Measurements from ENCODE around the gene NHEJ1. TPM values are rescaled to one million over a fixed set of nuclear protein-coding genes. Genes with fewer than 3 reads are reported as not detected.

The NHEJ1 gene
- total RNA-seq, 1 experiment from 2014 or later, result 20.8 TPM

- no peaks in the 10 kb centered on the region for H3K4me1 ChIP-seq (ENCODE audit: insufficient read depth, low read length)
- H3K27ac Mint-ChIP-seq, result no peak overlapping the region
- no CpG with 5 or more reads among the region's 22 CpGs for WGBS (ENCODE audit: extremely low coverage, insufficient read length, low lambda C conversion rate)
- no peak overlapping the region for H3K56ac ChIP-seq (ENCODE audit: insufficient read length, low read depth, low read length)
- no peak overlapping the region for H3T11ph ChIP-seq (ENCODE audit: low read length)
- no peak overlapping the region for H2BK5ac ChIP-seq (ENCODE audit: insufficient read length, low read length)
- H3K79me2 ChIP-seq (ENCODE audit: insufficient read depth, low read length), result no peaks in the 10 kb centered on the region
- no peak overlapping the region for H3K9ac ChIP-seq (ENCODE audit: extremely low read depth, insufficient read length, low read length)
- H3K23me2 ChIP-seq (ENCODE audit: insufficient read length, low read depth, low read length, poor library complexity, severe bottlenecking), result no peaks in the 10 kb centered on the region
- H3K4ac ChIP-seq (ENCODE audit: low read depth, low read length), result no peak overlapping the region
- no peak overlapping the region for H3K4me3 Mint-ChIP-seq
- no peak overlapping the region for H2BK120ac ChIP-seq (ENCODE audit: low read depth, low read length, poor library complexity, severe bottlenecking)
- H3K79me1 ChIP-seq (ENCODE audit: insufficient read depth, low read depth, low read length, poor library complexity, severe bottlenecking), result no peaks in the 10 kb centered on the region
- no peaks in the 10 kb centered on the region for H3K9me3 Mint-ChIP-seq
- no peak overlapping the region for H4K8ac ChIP-seq (replicated peaks; ENCODE audit: insufficient read length, low read depth, low read length)
- H3K36me3 Mint-ChIP-seq (ENCODE audit: insufficient read depth in 1 of 3, low read depth in 3 of 3), result no peaks in the 10 kb centered on the region
- H3K14ac ChIP-seq (ENCODE audit: insufficient read depth, low read length), result no peak overlapping the region
- no peak overlapping the region for H2AK5ac ChIP-seq (ENCODE audit: insufficient read length, low read length)
- no peak overlapping the region for H2BK20ac ChIP-seq (ENCODE audit: low read depth, low read length, poor library complexity, severe bottlenecking)
- H3K27ac ChIP-seq (ENCODE audit: insufficient read length, low read depth, low read length), result no peak overlapping the region
- peaks cover 10 to 11% of the 10 kb centered on the region in 2 experiments for H3K4me1 Mint-ChIP-seq
- H4K20me1 ChIP-seq (ENCODE audit: control insufficient read depth, insufficient read depth, insufficient read length), result no peaks in the 10 kb centered on the region
- no peaks in the 10 kb centered on the region for H3K9me3 ChIP-seq (ENCODE audit: control insufficient read depth, low read depth, low read length)
- no peaks in the 10 kb centered on the region for H3K27me3 ChIP-seq (ENCODE audit: insufficient read depth, low read length)
- H3K23ac ChIP-seq (ENCODE audit: insufficient read length, low read depth, low read length), result no peak overlapping the region
- TF ChIP-seq CTCF (conservative IDR thresholded peaks at IDR 0.05), result no peak
- H2BK15ac ChIP-seq (ENCODE audit: low read depth, low read length), result no peak overlapping the region
- H3K27me3 Mint-ChIP-seq (ENCODE audit: low read depth), result peaks cover 20% of the 10 kb centered on the region
- no peak overlapping the region for H4K5ac ChIP-seq (ENCODE audit: insufficient read length, low read depth, low read length)
- no peak for DNase-seq
- H3K4me2 ChIP-seq (ENCODE audit: insufficient read depth, insufficient read length, low read length), result no peak overlapping the region
- H3K18ac ChIP-seq (ENCODE audit: insufficient read length, low read depth, low read length), result no peak overlapping the region
- no peak overlapping the region for H2BK12ac ChIP-seq (ENCODE audit: insufficient read length, low read depth, low read length)
- no peak overlapping the region for H4K91ac ChIP-seq (ENCODE audit: insufficient read length, low read depth, low read length)
- no peak overlapping the region for H2AFZ ChIP-seq (ENCODE audit: low read length)
Measured at GRCh38 chr2:219027511-219028055, 133.0 kb downstream of the NHEJ1 start.

Measured in H9 (cell line).